ENCODE measurements around the gene RSPRY1.

RSPRY1 gene

GRCh38 chr16:57276596-57276995 is 90.5 kb downstream of the RSPRY1 start:
- no peak for DNase-seq

GRCh38 chr16:57277586-57277985 is 91.5 kb downstream of the RSPRY1 start:
- DNase-seq, result no peak

GRCh38 chr16:57278494-57278893 is 92.4 kb downstream of the RSPRY1 start:
- no peak for DNase-seq

- DNase-seq, result no peak
Measured at GRCh38 chr16:57279780-57280638, 93.9 kb downstream of the RSPRY1 start.

- no peak for DNase-seq
Measured at GRCh38 chr16:57281791-57282190, 95.7 kb downstream of the RSPRY1 start.

- DNase-seq, result no peak
Measured at GRCh38 chr16:57282510-57283213, 96.5 kb downstream of the RSPRY1 start.

DNA sequence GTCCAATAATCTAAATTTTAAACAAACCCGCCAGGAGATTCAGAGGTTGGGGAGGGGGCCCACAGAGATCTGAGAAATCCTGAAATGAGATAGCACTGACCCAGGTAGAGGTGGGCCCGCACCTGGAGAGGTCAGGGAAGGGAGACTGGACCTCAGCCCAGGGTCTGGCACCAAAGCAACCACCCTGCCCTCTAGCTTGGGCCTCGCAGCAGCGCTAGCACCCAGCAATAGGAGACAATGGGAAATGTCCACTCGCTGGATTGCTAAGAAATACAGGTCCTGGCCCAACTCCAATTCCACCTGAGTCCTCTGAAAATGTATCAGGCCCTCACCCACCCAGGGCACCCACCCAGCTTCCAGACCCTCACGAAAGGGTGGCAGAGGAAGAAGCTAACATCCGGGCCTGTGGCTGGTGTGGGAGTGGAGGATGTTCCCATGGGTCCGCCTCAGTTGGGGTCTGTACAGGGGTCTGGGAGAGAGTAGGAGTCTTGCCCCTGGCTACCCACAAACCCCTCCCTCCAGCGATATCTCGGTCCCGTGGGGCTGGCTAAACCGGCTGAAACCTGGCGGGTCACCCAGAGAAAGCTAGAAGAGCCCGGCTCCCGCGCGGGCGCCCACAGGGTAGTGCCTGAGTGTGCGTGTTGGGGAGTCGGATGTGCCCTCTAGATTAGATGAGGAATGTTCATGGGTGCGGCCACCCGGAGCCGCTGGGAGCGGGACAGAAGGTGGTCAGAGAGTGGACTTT is 97.3 kb downstream of the RSPRY1 start:
- DNase-seq, result no peak

- DNase-seq, result no peak
Measured at GRCh38 chr16:57283959-57284208, 97.8 kb downstream of the RSPRY1 start.

- peak; percentile 52 for DNase-seq
Measured at GRCh38 chr16:57284209-57284951, 98.3 kb downstream of the RSPRY1 start, which contains the start of gene PLLP. Gene PLLP (minus strand): TSS chr16:57284672. CDS start chr16:57284540, 132 bp downstream.

DNA sequence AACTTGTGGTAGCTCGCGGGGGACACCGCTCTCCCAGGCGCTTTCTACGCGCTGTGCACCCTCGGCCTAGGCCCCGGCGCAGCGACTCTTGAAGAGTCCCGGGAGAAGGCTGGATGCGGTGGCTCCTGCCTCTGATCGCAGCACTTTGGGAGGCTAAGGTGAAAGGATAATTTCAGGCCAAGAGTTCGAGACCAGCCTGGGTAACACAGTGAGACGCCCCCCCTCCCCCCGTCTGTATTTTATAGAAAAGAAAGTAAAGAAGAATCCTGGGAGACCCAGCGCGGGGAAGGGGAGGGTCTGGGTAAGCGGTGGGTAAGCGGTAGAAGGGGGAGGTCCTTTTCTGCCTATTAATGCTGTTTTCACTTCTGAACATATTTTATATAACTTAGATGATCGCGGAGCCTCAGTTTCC is 98.8 kb downstream of the RSPRY1 start:
- DNase-seq, result peak; percentile 51

GRCh38 chr16:57285379-57285778 is 99.2 kb downstream of the RSPRY1 start:
- DNase-seq, result no peak

DNA sequence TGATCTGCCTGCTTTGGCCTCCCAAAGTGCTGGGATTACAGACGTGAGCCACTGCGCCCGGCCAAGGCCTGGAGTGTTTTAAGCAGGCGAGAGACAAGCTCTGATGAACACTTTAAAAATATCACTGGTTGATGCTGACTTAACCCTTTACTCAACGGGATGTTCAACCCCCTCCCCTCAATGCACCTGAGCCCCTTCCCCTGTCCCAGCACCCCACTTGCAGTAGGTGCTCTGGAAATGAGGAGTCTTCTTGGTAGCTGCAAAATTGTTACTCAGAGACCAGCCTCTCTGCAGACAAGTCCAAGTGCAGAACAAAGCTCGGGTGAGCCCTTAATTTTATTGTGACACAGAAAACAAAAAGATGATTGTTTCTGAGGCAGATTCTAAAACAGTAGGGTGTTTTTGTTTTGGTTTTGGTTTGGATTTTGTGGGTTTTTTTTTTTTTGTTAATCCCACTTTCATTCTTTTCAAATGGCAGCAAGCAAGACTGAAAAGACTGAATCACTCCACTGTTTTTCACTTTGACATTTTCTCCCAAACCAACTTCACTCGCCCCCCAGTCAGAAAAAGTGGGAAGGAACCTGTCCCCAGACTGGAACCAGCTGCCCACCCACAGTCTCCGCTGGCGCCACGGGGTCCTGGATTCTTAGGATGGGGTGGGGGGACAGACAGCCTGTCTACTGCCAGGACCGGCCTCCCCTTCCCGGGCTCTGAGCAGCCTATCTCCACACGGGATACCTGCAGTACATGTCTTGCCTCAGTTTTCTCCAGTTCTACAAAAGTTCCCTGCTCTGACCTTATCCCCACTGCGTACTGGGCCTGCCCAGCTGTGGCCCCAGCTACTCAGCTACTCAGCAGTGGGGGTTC is 103.5 kb downstream of the RSPRY1 start:
- no peak for DNase-seq
